K562 (cell line): ENCODE results near the gene TERC. TPM values are rescaled to one million over a fixed set of nuclear protein-coding genes. Genes with fewer than 3 reads are reported as not detected.

ENCODE experiments used
- ATF4 ChIP-seq: fragments of 450-650 bp; formaldehyde crosslinking; IDR thresholded peaks from 2 replicates; pipeline ENCODE4 v1.4.0; 2022; ENCODE audit warnings: mild to moderate bottlenecking, moderate library complexity
- BRF1 ChIP-seq: IDR thresholded peaks from 3 replicates; pipeline ENCODE4 v1.6.1; 2011; ENCODE audit warnings: borderline replicate concordance, mild to moderate bottlenecking; ENCODE audit not compliant: insufficient read length; ENCODE audit errors: extremely low read depth
- C11orf30 ChIP-seq: fragments of 450-650 bp; IDR thresholded peaks from 2 replicates; pipeline ENCODE4 v1.6.1; 2016; ENCODE audit warnings: low read depth, mild to moderate bottlenecking
- DMBX1 ChIP-seq: fragments of 250-450 bp; sonication (Bioruptor Pico); IDR thresholded peaks from 2 replicates; pipeline ENCODE4 v1.8.0; 2022; ENCODE audit warnings: inconsistent platforms, mild to moderate bottlenecking, moderate library complexity, borderline replicate concordance
- KDM2B ChIP-seq: fragments of 250-450 bp; sonication (Bioruptor Pico); IDR thresholded peaks from 2 replicates; pipeline ENCODE4 v1.8.0; 2021; ENCODE audit warnings: mild to moderate bottlenecking, moderate library complexity
- KDM5B ChIP-seq: fragments of 200-600 bp; sonication (generic); IDR thresholded peaks from 2 replicates; pipeline ENCODE4 v1.6.1; 2012; ENCODE audit warnings: low read depth, mild to moderate bottlenecking, moderate library complexity, low read length, control low read depth, inconsistent platforms; ENCODE audit not compliant: insufficient replicate concordance
- MLLT1 ChIP-seq, 2 experiments: fragments of 450-650 bp; IDR thresholded peaks; 2 replicates each; pipeline ENCODE4 v1.6.1; 2016
- NBN ChIP-seq: fragments of 450-650 bp; IDR thresholded peaks from 2 replicates; pipeline ENCODE4 v1.6.1; 2016; ENCODE audit warnings: low read depth, mild to moderate bottlenecking
- NFIX ChIP-seq: fragments of 250-450 bp; sonication (Bioruptor Pico); IDR thresholded peaks from 2 replicates; pipeline ENCODE4 v1.4.0; 2020; ENCODE audit warnings: low read depth, mild to moderate bottlenecking, moderate library complexity
- NR1H2 ChIP-seq: sonication (generic); formaldehyde crosslinking; IDR thresholded peaks from 2 replicates; pipeline ENCODE4 v1.4.0; 2020; ENCODE audit warnings: mild to moderate bottlenecking, missing genetic modification reagents
- RBM15 ChIP-seq: fragments of 200-400 bp; formaldehyde crosslinking; IDR thresholded peaks from 2 replicates; pipeline ENCODE4 v1.6.1; 2018; ENCODE audit warnings: mild to moderate bottlenecking, low read length, moderate library complexity; ENCODE audit not compliant: insufficient read depth
- SMAD1 ChIP-seq: fragments of 150-350 bp; IDR thresholded peaks from 2 replicates; pipeline ENCODE4 v1.6.1; 2014; ENCODE audit warnings: low read length, low read depth; ENCODE audit not compliant: partially characterized antibody
- SNAPC5 ChIP-seq: fragments of 250-450 bp; sonication (Bioruptor Pico); IDR thresholded peaks from 2 replicates; pipeline ENCODE4 v1.8.0; 2021; ENCODE audit warnings: moderate library complexity, mild to moderate bottlenecking, inconsistent platforms
- SREBF1 ChIP-seq: fragments of 150-350 bp; IDR thresholded peaks from 2 replicates; pipeline ENCODE4 v1.6.1; 2014; ENCODE audit warnings: antibody characterized with exemption, low read depth, low read length, borderline replicate concordance
- STAT6 ChIP-seq: sonication (generic); formaldehyde crosslinking; IDR thresholded peaks from 2 replicates; pipeline ENCODE4 v1.8.1; 2023; ENCODE audit warnings: mild to moderate bottlenecking, missing genetic modification reagents
- TFAM ChIP-seq: fragments of 250-450 bp; sonication (Bioruptor Pico); conservative IDR thresholded peaks from 2 replicates; pipeline ENCODE4 v1.5.0; 2021; ENCODE audit warnings: mild to moderate bottlenecking, moderate library complexity
- TRIM25 ChIP-seq: fragments of 450-650 bp; IDR thresholded peaks from 2 replicates; pipeline ENCODE4 v1.7.0; 2016; ENCODE audit warnings: borderline replicate concordance
- U2AF2 ChIP-seq: fragments of 200-400 bp; formaldehyde crosslinking; optimal IDR thresholded peaks from 2 replicates; pipeline ENCODE3; 2017; ENCODE audit warnings: low read depth, mild to moderate bottlenecking, low read length
- ZNF12 ChIP-seq: sonication (generic); formaldehyde crosslinking; IDR thresholded peaks from 2 replicates; pipeline ENCODE4 v1.4.0; 2020; ENCODE audit warnings: mild to moderate bottlenecking, missing genetic modification reagents
- ZNF444 ChIP-seq: fragments of 250-450 bp; sonication (Bioruptor Pico); IDR thresholded peaks from 2 replicates; pipeline ENCODE4 v1.4.0; 2020; ENCODE audit warnings: mild to moderate bottlenecking, moderate library complexity
- ZNF778 ChIP-seq: fragments of 450-650 bp; formaldehyde crosslinking; IDR thresholded peaks from 2 replicates; pipeline ENCODE4 v1.4.0; 2020; ENCODE audit warnings: mild to moderate bottlenecking, moderate library complexity
- polyA plus RNA-seq, 8 experiments: library from polyadenylated mRNA; depleted of rRNA in 4 of 8; stranded (reverse) in 5 of 8; unstranded in 3 of 8; fragments of >200 nt; fragmentation: Nextera tagmentation in 2 of 8; fragmentation: Illumina TruSeq in 1 of 8; extraction: Ambion mirVana in 2 of 8; extraction: Trizol in 1 of 8; gene quantifications; 2 replicates each; pipeline versions ENCODE4 v1.2.1 to v1.2.3, GENCODE V29; 2011 to 2014; ENCODE audit warnings: inconsistent platforms in 1 of 8, missing spikeins in 1 of 8
- total RNA-seq, 7 experiments: library from RNA; depleted of rRNA in 6 of 7; stranded (reverse); fragments of >200 nt in 6 of 7; fragmentation: Illumina TruSeq in 2 of 7; extraction: Trizol in 2 of 7; gene quantifications; 2 replicates each; pipeline versions ENCODE4 v1.2.1 to v1.2.3, GENCODE V29; 2011 to 2021; ENCODE audit warnings: low replicate concordance in 1 of 7

Gene TERC
- total and polyA plus RNA-seq, 9 of the 15 experiments (the other 6 are each of a cell fraction or from before 2014, with no cell fraction given), result 0.77 to 234 (median 27.9) TPM; not detected in 3

GRCh38 chr3:169772897-169773816 lies 8.3 kb upstream of the TERC start, which contains the start of gene MYNN (continued):
- TF ChIP-seq U2AF2 (no peak), SREBF1 (no peak), NBN (peak; percentile 67; the same call in 1 of the 2 replicates), DMBX1 (no peak), KDM5B (peak; percentile 88), NFIX (CRISPR knock-in tag) (no peak), BRF1 (no peak), RBM15 (no peak), ZNF12 (no peak), SMAD1 (peak; percentile 70), KDM2B (CRISPR knock-in tag) (no peak), ATF4 (CRISPR knock-in tag) (no peak), STAT6 (CRISPR knock-in tag) (no peak), ZNF778 (CRISPR knock-in tag) (no peak), C11orf30 (peak; percentile 87), SNAPC5 (no peak), MLLT1 (IDR thresholded peaks at IDR 0.05) (no peak), NR1H2 (CRISPR knock-in tag) (0 out of 2 replicates have a peak, but pooled peaks have one; percentile 49), TRIM25 (no peak), TFAM (CRISPR knock-in tag) (no peak), ZNF444 (CRISPR knock-in tag) (no peak)
